ENCODE measurements around the gene GOSR2.

The GOSR2 gene

GRCh38 chr17:46991617-46992016, 68.7 kb downstream of the GOSR2 start:
- Mint-ChIP-seq H3K27ac (no peak overlapping the region), H3K27me3 (ENCODE audit: low read depth) (peaks cover 10% of the 10 kb centered on the region), H3K4me1 (peaks cover 13% of the 10 kb centered on the region), H3K4me3 (no peak overlapping the region), H3K9me3 (no peaks in the 10 kb centered on the region), H3K36me3 (ENCODE audit: low read depth) (no peaks in the 10 kb centered on the region)
- TF ChIP-seq CTCF (IDR thresholded peaks at IDR 0.05; ENCODE audit: unreplicated experiment in 3 of 3): no peak
